Stimulated activated CD4-positive, alpha-beta T cell treated with anti-CD3 and anti-CD28 coated beads, Interleukin-4, amount 100 ng/mL, for 4 hours (primary cell): ENCODE results near the gene TUFM.
"Not testable (repeated sequence)": the region's sequence is repeated elsewhere in the genome, so short reads cannot be mapped to it uniquely, and the experiment has no call there.

Experiments used
- DNase-seq, 2 experiments: peaks; one replicate each; pipeline ENCODE4 v3.0.0-alpha.2; 2020

TUFM gene

GRCh38 chr16:28846080-28846932, at the start of gene TUFM:
Gene TUFM (minus strand): TSS chr16:28846348. CDS start chr16:28846269, 79 bp downstream.
- peak; percentile 96 to 99 for DNase-seq

GRCh38 chr16:28895609-28896008, 49.5 kb upstream of the TUFM start:
- no peak for DNase-seq

GRCh38 chr16:28893291-28893690, 47.1 kb upstream of the TUFM start:
- DNase-seq: no peak

GRCh38 chr16:28891964-28892890, 46.1 kb upstream of the TUFM start:
- no peak for DNase-seq

GRCh38 chr16:28890355-28890754, 44.2 kb upstream of the TUFM start:
- not testable (repeated sequence) for DNase-seq

- DNase-seq: no peak
These were observed 40.8 kb upstream of the TUFM start for GRCh38 chr16:28886945-28887344.

GRCh38 chr16:28884045-28884444, 37.9 kb upstream of the TUFM start:
- no peak for DNase-seq

- DNase-seq: no peak
These were observed 37.3 kb upstream of the TUFM start for GRCh38 chr16:28883221-28883996.

GRCh38 chr16:28882551-28883160, 36.5 kb upstream of the TUFM start:
- no peak for DNase-seq

- DNase-seq: not testable (repeated sequence)
These were observed 35.4 kb upstream of the TUFM start for GRCh38 chr16:28881565-28881964.

- DNase-seq: no peak
These were observed 34.8 kb upstream of the TUFM start for GRCh38 chr16:28880955-28881354.

- no peak for DNase-seq
These were observed 34.4 kb upstream of the TUFM start for GRCh38 chr16:28880589-28880915.

GRCh38 chr16:28879841-28880588, 33.9 kb upstream of the TUFM start:
- DNase-seq: peak; percentile 87 to 92

GRCh38 chr16:28879261-28879840, 33.2 kb upstream of the TUFM start:
- no peak for DNase-seq

GRCh38 chr16:28878083-28878926, 32.2 kb upstream of the TUFM start, which contains the start of gene ATP2A1:
Gene ATP2A1 (plus strand): TSS chr16:28878488. CDS start chr16:28878672, 184 bp downstream.
- DNase-seq: no peak

- no peak for DNase-seq
These were observed 31.5 kb upstream of the TUFM start for GRCh38 chr16:28877655-28878000.

GRCh38 chr16:28876973-28877654, 31.0 kb upstream of the TUFM start:
- no peak for DNase-seq

- DNase-seq: no peak
These were observed 30.0 kb upstream of the TUFM start for GRCh38 chr16:28876019-28876659.
